Type B pancreatic cell (in vitro differentiated cells): ENCODE results near the gene COL2A1. TPM values are rescaled to one million over a fixed set of nuclear protein-coding genes. Genes with fewer than 3 reads are reported as not detected.

Experiments
- DNase-seq: peaks from one replicate; pipeline ENCODE4 v3.0.0; 2021; ENCODE audit warnings: mixed read lengths; ENCODE audit not compliant: unreplicated experiment; ENCODE audit errors: extremely low spot score
- H3K27ac Mint-ChIP-seq: 2 replicates; pipeline ENCODE4 v1.8.0; 2021; ENCODE audit warnings: mild to moderate bottlenecking, mixed read lengths
- H3K27me3 Mint-ChIP-seq: 2 replicates; pipeline ENCODE4 v1.8.0; 2021; ENCODE audit warnings: mixed read lengths
- H3K36me3 Mint-ChIP-seq: 2 replicates; pipeline ENCODE4 v1.8.0; 2021; ENCODE audit warnings: mixed read lengths
- H3K4me1 Mint-ChIP-seq: one replicate; pipeline ENCODE4 v1.8.0; 2021; ENCODE audit warnings: mixed read lengths; ENCODE audit not compliant: unreplicated experiment
- H3K4me3 Mint-ChIP-seq: 2 replicates; pipeline ENCODE4 v1.8.0; 2021; ENCODE audit warnings: mild to moderate bottlenecking, mixed read lengths
- H3K9me3 Mint-ChIP-seq: 2 replicates; pipeline ENCODE4 v1.8.0; 2021; ENCODE audit warnings: mixed read lengths
- CTCF ChIP-seq: fragments of 200-600 bp; sonication (generic); conservative IDR thresholded peaks from 2 replicates; pipeline ENCODE4 v1.5.0; 2021; ENCODE audit warnings: antibody characterized with exemption, mild to moderate bottlenecking
- total RNA-seq: library from RNA; stranded (reverse); gene quantifications from 2 replicates; pipeline ENCODE4 v1.2.1, GENCODE V29; 2021; ENCODE audit warnings: low replicate concordance

COL2A1 gene
- total RNA-seq, 1 donor from 2014 or later, result 227 TPM

GRCh38 chr12:47944685-47945340 is 59.5 kb downstream of the COL2A1 start:
- no peak for TF ChIP-seq CTCF
- Mint-ChIP-seq H3K9me3 (no peaks in the 10 kb centered on the region), H3K27me3 (peaks cover 13% of the 10 kb centered on the region), H3K4me3 (no peak overlapping the region), H3K4me1 (peaks cover 18% of the 10 kb centered on the region), H3K36me3 (no peaks in the 10 kb centered on the region), H3K27ac (no peak overlapping the region)
- no peak for DNase-seq

GRCh38 chr12:47943623-47944340 is 60.5 kb downstream of the COL2A1 start:
- TF ChIP-seq CTCF, result no peak
- no peak for DNase-seq
- no peak overlapping the region for H3K4me3 Mint-ChIP-seq
- peaks cover 13% of the 10 kb centered on the region for H3K27me3 Mint-ChIP-seq
- peaks cover 11% of the 10 kb centered on the region for H3K4me1 Mint-ChIP-seq
- no peaks in the 10 kb centered on the region for H3K9me3 Mint-ChIP-seq
- no peak overlapping the region for H3K27ac Mint-ChIP-seq
- no peaks in the 10 kb centered on the region for H3K36me3 Mint-ChIP-seq

GRCh38 chr12:47942614-47943225 is 61.6 kb downstream of the COL2A1 start:
- TF ChIP-seq CTCF, result no peak
- Mint-ChIP-seq H3K4me1 (peaks cover 11% of the 10 kb centered on the region), H3K36me3 (no peaks in the 10 kb centered on the region), H3K9me3 (no peaks in the 10 kb centered on the region), H3K27ac (no peak overlapping the region), H3K27me3 (peaks cover 13% of the 10 kb centered on the region), H3K4me3 (no peak overlapping the region)
- DNase-seq, result no peak

- Mint-ChIP-seq H3K36me3 (no peaks in the 10 kb centered on the region), H3K27ac (no peak overlapping the region), H3K4me1 (peaks cover 10% of the 10 kb centered on the region), H3K27me3 (peaks cover 13% of the 10 kb centered on the region), H3K4me3 (no peak overlapping the region), H3K9me3 (no peaks in the 10 kb centered on the region)
- no peak for DNase-seq
- TF ChIP-seq CTCF, result no peak
Measured at GRCh38 chr12:47941871-47942613, 62.2 kb downstream of the COL2A1 start.

GRCh38 chr12:47941475-47941780 is 62.8 kb downstream of the COL2A1 start:
- peaks cover 11% of the 10 kb centered on the region for H3K27me3 Mint-ChIP-seq

More at GRCh38 chr12:47941475-47941780, 62.8 kb downstream of the COL2A1 start:
- Mint-ChIP-seq H3K27ac (no peak overlapping the region), H3K4me1 (peaks cover 5% of the 10 kb centered on the region), H3K9me3 (no peaks in the 10 kb centered on the region), H3K36me3 (no peaks in the 10 kb centered on the region), H3K4me3 (no peak overlapping the region)
- no peak for DNase-seq
- no peak for TF ChIP-seq CTCF
